Posterior cingulate gyrus (tissue), 11 donors: ENCODE results near the gene SPRY2.

ENCODE experiments used
- DNase-seq, 10 donors: peaks; one replicate each; pipeline versions ENCODE4 v3.0.0 to v3.0.0-alpha.2; 2020 to 2021; ENCODE audit warnings: mixed read lengths in 3 of 10
- intact Hi-C: fragments of 100-400 bp; cut with DNase I; formaldehyde crosslinking; loops from one replicate; pipeline ENCODE4 v1.15.1; 2023

The SPRY2 gene

DNA sequence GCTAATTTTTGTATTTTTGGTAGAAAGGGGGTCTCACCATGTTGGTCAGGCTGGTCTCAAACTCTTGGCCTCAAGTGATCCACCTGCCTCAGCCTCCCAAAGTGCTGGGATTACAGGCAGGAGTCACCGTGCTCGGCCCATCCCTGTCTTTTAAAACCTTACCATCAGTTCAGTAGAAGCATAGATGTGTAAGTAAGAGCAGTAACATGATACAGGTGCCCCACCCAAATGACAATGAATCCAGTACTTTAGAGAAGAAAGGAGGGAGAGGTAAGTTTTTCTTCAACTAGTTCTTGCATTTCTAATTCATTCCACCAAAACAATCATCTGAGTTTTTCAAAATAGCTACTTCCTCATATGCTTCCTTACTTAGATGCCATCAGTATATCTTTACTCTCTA lies 21.9 kb downstream of the SPRY2 start:
- intact Hi-C loops = no loop called here
- no peak for DNase-seq

DNA sequence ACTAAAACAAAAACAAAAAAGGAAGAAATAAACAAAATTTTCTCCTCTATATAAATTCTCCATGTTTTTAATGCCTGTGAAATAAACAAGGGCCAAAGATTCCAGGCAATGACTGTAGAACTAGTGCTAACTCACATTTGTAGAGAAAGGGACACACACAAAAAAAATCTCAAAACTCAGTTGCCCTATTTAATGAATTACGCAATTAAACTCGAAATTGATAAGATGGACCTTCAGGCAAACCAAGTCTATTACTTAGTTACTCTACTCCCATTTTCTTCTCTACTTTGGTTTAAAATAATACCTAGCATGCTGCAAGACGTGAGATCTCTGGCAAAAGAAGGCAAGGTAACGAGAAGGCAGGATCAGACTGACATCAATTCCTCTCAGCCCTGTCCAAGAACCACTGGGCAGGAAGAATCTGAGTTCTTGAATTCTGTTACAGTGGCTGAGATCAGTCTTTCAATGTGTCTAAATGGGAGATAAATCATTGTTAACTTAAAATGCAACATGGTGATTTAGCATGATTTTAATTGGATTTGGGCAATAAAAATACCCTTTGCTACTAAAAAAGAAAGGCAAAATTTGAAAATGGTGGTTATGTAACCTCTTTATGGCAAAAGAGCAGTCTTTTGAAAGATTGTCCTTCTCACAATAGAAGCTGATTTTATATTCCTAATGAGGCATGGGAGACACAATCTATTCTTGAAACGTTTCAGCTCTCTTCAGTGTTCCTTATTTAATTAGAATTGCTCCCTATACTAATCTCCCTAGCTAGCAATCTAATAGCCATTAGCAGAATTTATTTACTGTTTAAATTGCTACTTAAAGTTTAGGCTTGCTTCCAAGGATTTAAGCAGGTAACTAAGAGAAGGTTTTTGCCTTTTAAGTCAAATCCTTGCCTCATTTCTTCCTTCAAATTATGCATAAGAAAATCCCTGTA lies 25.9 kb downstream of the SPRY2 start:
- intact Hi-C loops = no loop called here
- DNase-seq = no peak

GRCh38 chr13:80313668-80314256 lies 27.2 kb downstream of the SPRY2 start:
- intact Hi-C loops = no loop called here

DNA sequence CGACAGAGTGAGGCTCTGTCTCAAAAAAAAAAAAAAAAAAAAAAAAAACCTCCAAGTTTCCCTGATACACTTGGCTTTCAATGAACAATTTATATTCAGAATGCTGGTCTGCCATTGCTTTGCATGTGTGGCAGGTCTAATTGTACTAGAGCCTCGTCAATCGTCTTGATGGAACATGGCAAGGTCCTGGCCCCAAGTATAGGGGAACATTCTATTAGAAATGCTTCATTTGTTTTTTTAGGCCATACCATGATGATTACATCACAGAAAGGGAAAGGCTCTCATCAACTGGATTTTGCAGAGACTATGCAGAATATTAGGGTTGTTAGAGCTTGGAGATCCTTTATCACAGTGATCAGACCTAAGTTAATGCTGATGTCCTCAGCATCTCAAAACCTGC lies 28.0 kb downstream of the SPRY2 start:
- no peak for DNase-seq
- intact Hi-C loops = no loop called here

More at GRCh38 chr13:80313668-80314256, 27.2 kb downstream of the SPRY2 start:
- no peak for DNase-seq

DNA sequence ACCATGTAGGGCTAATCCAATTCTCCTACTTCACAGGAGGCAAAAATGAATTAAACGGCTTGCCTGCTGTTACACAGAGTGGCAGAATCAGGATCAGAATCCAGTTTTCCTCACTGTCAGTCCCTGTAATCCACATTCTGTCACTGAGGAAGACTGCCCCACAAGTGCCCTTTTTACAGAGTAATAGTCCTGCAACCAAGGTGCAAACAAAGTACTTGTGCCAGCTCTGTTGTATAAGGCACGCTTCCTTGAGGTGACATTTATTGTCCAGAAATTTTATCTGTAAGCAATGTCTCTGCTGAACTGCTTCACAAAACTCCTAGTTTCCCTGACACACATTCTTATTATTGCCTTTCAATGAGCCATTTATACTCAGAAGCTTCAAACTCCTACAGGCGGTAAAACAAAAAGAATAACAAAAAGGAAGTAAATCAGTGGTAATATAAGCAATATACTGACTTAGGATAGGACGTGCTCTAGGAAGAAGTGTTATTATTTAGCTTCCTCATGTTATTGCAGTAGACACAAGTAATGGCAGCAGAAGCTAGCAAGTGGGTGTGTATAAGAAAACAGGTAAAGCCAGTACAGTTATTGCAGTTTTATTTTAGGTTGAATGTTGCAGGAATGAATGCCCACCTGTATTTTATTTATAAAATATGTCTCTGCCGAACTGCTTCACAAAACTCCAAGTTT lies 28.8 kb downstream of the SPRY2 start:
- intact Hi-C loops = no loop called here

GRCh38 chr13:80309926-80310325 lies 31.0 kb downstream of the SPRY2 start:
- intact Hi-C loops = no loop called here

More for the DNA sequence above, 28.8 kb downstream of the SPRY2 start:
- DNase-seq = no peak

GRCh38 chr13:80307401-80307987 lies 33.4 kb downstream of the SPRY2 start:
- intact Hi-C loops = no loop called here
- DNase-seq = no peak

More at GRCh38 chr13:80309926-80310325, 31.0 kb downstream of the SPRY2 start:
- no peak for DNase-seq

DNA sequence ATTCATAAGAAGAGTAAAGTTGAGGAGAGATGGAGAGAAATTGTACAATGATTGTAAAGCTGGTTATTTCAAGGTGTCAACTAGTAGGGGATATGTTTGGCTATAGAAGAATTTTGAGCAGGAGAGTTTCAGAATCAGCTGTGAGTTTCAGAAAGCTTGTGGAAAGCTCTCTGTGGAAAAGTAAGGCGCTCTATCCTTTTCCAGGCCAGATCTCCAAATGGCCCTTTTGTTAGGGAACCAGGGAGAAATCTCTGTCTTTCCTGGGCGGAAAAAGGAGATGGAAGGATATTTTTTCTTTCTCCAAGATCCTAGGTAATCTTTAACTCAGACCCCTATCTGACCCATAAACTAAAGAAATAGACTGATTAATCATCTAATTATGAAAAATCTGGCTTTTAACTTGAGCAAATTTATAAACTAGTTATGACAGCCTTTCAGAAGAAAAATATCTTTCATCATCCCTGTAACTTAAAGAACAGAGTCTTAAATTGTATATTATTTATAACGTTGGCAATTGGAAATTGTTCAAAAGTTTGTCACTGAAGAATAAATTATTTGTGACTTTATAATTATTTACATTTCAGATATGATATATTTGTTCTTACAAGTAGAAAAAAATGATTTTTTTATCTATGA lies 34.5 kb downstream of the SPRY2 start:
- no peak for DNase-seq
- intact Hi-C loops = no loop called here

- intact Hi-C loops = no loop called here
- no peak for DNase-seq
Measured at GRCh38 chr13:80305737-80306136, 35.2 kb downstream of the SPRY2 start.

GRCh38 chr13:80303225-80303811 lies 37.6 kb downstream of the SPRY2 start:
- intact Hi-C loops = no loop called here
- DNase-seq = no peak

DNA sequence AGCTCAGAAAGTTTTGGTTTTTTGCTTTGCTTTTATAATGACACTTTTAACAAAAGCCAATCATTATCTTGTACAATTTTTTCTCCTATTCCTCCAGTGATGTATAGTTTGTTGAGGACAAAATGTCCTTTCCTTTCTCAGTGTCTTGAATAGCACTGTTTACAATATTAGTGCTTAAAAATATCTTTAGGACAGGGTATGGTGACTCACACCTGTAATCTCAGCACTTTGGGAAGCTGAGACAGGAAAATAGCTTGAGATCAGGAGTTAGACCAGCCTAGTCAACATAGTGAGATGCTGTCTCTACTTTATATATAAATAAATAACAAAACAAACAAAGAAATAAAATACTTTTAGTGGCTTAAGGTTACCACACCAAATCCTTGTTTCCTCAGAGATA lies 41.9 kb downstream of the SPRY2 start:
- no peak for DNase-seq
- intact Hi-C loops = no loop called here

GRCh38 chr13:80297503-80297902 lies 43.4 kb downstream of the SPRY2 start:
- no peak for DNase-seq
- intact Hi-C loops = no loop called here

- intact Hi-C loops = no loop called here
Measured at GRCh38 chr13:80297094-80297493, 43.8 kb downstream of the SPRY2 start.

DNA sequence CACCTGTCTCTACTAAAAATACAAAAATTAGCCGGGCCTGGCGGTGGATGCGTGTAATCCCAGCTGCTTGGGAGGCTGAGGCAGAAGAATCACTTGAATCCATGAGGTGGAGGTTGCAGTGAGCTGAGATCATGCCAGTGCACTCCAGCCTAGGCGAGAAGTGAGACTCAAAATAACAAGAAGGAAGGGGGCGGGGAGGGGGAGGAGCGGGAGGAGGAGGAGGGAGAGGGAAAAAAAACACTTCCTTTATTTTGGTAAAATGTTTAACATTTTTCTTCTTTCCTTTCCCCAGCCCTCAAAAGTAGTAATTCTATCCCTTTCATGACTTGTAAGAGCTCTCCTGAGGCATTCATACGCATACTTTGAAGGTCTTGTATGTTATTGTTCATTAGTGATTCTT lies 44.3 kb downstream of the SPRY2 start:
- no peak for DNase-seq
- intact Hi-C loops = no loop called here

More at GRCh38 chr13:80297094-80297493, 43.8 kb downstream of the SPRY2 start:
- no peak for DNase-seq

DNA sequence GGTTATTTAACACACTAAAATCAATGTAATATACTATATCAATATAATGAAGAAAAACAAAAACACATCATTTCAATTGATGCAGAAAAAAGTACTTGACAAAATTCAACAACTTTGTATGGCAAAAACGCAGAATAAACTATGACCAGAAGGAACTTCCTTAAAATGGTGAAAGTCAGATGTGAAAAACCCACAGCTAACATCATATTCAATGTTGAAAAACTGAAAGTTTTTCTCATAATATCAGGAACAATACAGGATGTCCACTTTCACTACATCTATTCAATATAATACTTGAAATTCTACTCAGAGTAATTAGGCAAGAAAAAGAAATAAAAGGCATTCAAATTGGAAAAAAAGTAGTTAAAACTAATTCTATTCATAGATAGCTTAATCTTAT lies 50.3 kb downstream of the SPRY2 start:
- intact Hi-C loops = no loop called here
- no peak for DNase-seq
